Right cardiac atrium (tissue), 5 donors: ENCODE measurements around the gene KRTAP10-6. TPM values are rescaled to one million over a fixed set of nuclear protein-coding genes. Genes with fewer than 3 reads are reported as not detected.
"Not testable (repeated sequence)": the region's sequence is repeated elsewhere in the genome, so short reads cannot be mapped to it uniquely, and the experiment has no call there.

Source experiments
- ATAC-seq, 2 donors: fragments of 200-7000 bp; cut with Tn5 transposase; one replicate each; pipeline versions ENCODE4 v1.8.0 to v1.9.1; 2020; ENCODE audit warnings: moderate library complexity in 2 of 2, mild to moderate bottlenecking in 1 of 2
- DNase-seq, 3 donors: peaks; one replicate each; pipeline ENCODE4 v3.0.0-alpha.2; 2020
- H3K27ac ChIP-seq: one replicate; pipeline ENCODE4 v1.5.1; 2013; ENCODE audit warnings: mild to moderate bottlenecking, low read length, control low read depth, moderate library complexity
- H3K27me3 ChIP-seq: one replicate; pipeline ENCODE4 v1.6.1; 2013; ENCODE audit not compliant: control insufficient read depth, insufficient read depth
- H3K4me1 ChIP-seq: one replicate; pipeline ENCODE4 v1.6.1; 2013; ENCODE audit warnings: low read length; ENCODE audit not compliant: control insufficient read depth, insufficient read depth
- H3K4me3 ChIP-seq: one replicate; pipeline ENCODE4 v1.5.1; 2013; ENCODE audit warnings: low read length, control low read depth
- H3K9me3 ChIP-seq: one replicate; pipeline ENCODE4 v1.6.1; 2013; ENCODE audit warnings: low read length; ENCODE audit not compliant: control insufficient read depth
- WGBS: extraction: QIAGEN DNeasy Blood & Tissue Kit; methylation state at CpG from one replicate; pipeline ENCODE4 v1.1.7; 2013; 5-methylcytosine and 5-hydroxymethylcytosine counted together
- intact Hi-C, 4 donors: fragments of 100-400 bp; cut with DNase I; formaldehyde crosslinking; loops; one replicate each; pipeline versions ENCODE4 v1.11.0 to v1.14.0; 2022 to 2023
- polyA plus RNA-seq: library from polyadenylated mRNA; stranded (reverse); fragments of 200-250 nt; gene quantifications from one replicate; pipeline ENCODE4 v1.2.3, GENCODE V29; 2013
- total RNA-seq, 4 donors: library from RNA; stranded (reverse); fragmentation: NEBNext Ultra II Directional; extraction: Animal tissue kit (Norgen Biotek cat#: 25700); gene quantifications; one replicate each; pipeline ENCODE4 v1.2.1, GENCODE V29; 2021
- donor health status: healthy with polysubstance abuse.
- donor health status: DM: no; HTN: yes; CAD: no.
- donor health status: DM: no; HTN: no; CAD: no.
- donor health status: DM: no; HTN: yes; CAD: no; lungs with severe emphysema.
- donor health status: DM: yes; HTN: yes; CAD: no.

The KRTAP10-6 gene
- total and polyA plus RNA-seq, 5 donors, result not detected

- no peak overlapping the region for H3K4me3 ChIP-seq
- H3K4me1 ChIP-seq, result no peaks in the 10 kb centered on the region
- no peaks in the 10 kb centered on the region for H3K9me3 ChIP-seq
- ATAC-seq (peak in 1 of 2 donors; percentile 36), DNase-seq (peak in 1 of 3 donors; percentile 31)
- no peak overlapping the region for H3K27ac ChIP-seq
- WGBS, result 38% methylated on average over 21 of the region's 21 CpGs
- no peaks in the 10 kb centered on the region for H3K27me3 ChIP-seq
- intact Hi-C loops, result no loop called here
These were observed 17.6 kb downstream of the KRTAP10-6 start for GRCh38 chr21:44574457-44575306.

GRCh38 chr21:44573630-44574456 is 18.5 kb downstream of the KRTAP10-6 start, which contains the start of gene KRTAP10-4:
Gene KRTAP10-4 (plus strand): TSS chr21:44573729. CDS start chr21:44573759, 30 bp downstream.
- peak in 1 of 3 donors; percentile 50 for DNase-seq
- H3K9me3 ChIP-seq, H3K4me3 ChIP-seq, ATAC-seq, H3K4me1 ChIP-seq, intact Hi-C loops, H3K27me3 ChIP-seq, H3K27ac ChIP-seq: not testable (repeated sequence)
- WGBS, result 65% methylated on average over 22 of the region's 25 CpGs

GRCh38 chr21:44572959-44573583 is 19.2 kb downstream of the KRTAP10-6 start:
- no peak for DNase-seq
- ATAC-seq, result peak in 1 of 2 donors; percentile 38
- H3K27me3 ChIP-seq, result no peaks in the 10 kb centered on the region
- WGBS, result 82% methylated on average over 15 of the region's 15 CpGs
- no peak overlapping the region for H3K4me3 ChIP-seq
- H3K4me1 ChIP-seq, result no peaks in the 10 kb centered on the region
- H3K27ac ChIP-seq, result no peak overlapping the region
- H3K9me3 ChIP-seq, result no peaks in the 10 kb centered on the region
- intact Hi-C loops, result no loop called here

- DNase-seq, result no peak
- Histone ChIP-seq H3K4me1 (no peaks in the 10 kb centered on the region), H3K27me3 (no peaks in the 10 kb centered on the region), H3K4me3 (no peak overlapping the region), H3K27ac (no peak overlapping the region), H3K9me3 (no peaks in the 10 kb centered on the region)
- ATAC-seq, result no peak
- WGBS, result 92% methylated on average over 40 of the region's 40 CpGs
- intact Hi-C loops, result no loop called here
These were observed 20.2 kb downstream of the KRTAP10-6 start for GRCh38 chr21:44571844-44572782.

GRCh38 chr21:44571296-44571695 is 21.0 kb downstream of the KRTAP10-6 start:
- no peaks in the 10 kb centered on the region for H3K9me3 ChIP-seq
- 63% methylated on average over 4 of the region's 4 CpGs for WGBS
- no peaks in the 10 kb centered on the region for H3K4me1 ChIP-seq
- intact Hi-C loops, result no loop called here
- no peak for DNase-seq
- ATAC-seq, result no peak
- no peak overlapping the region for H3K4me3 ChIP-seq
- no peaks in the 10 kb centered on the region for H3K27me3 ChIP-seq
- no peak overlapping the region for H3K27ac ChIP-seq

- Histone ChIP-seq H3K4me3 (no peak overlapping the region), H3K9me3 (no peaks in the 10 kb centered on the region), H3K27me3 (no peaks in the 10 kb centered on the region), H3K27ac (no peak overlapping the region), H3K4me1 (no peaks in the 10 kb centered on the region)
- 82% methylated on average over 12 of the region's 12 CpGs for WGBS
- intact Hi-C loops, result no loop called here
- DNase-seq, result no peak
- no peak for ATAC-seq
These were observed 22.3 kb downstream of the KRTAP10-6 start for GRCh38 chr21:44569861-44570517.

GRCh38 chr21:44568667-44569556 is 23.4 kb downstream of the KRTAP10-6 start:
- no peak overlapping the region for H3K27ac ChIP-seq
- ATAC-seq (no peak), DNase-seq (no peak)
- H3K4me1 ChIP-seq, result no peaks in the 10 kb centered on the region
- 76% methylated on average over 27 of the region's 27 CpGs for WGBS
- intact Hi-C loops, result no loop called here
- no peaks in the 10 kb centered on the region for H3K27me3 ChIP-seq
- no peak overlapping the region for H3K4me3 ChIP-seq
- no peaks in the 10 kb centered on the region for H3K9me3 ChIP-seq

GRCh38 chr21:44568261-44568660 is 24.0 kb downstream of the KRTAP10-6 start:
- Histone ChIP-seq H3K9me3 (no peaks in the 10 kb centered on the region), H3K27me3 (no peaks in the 10 kb centered on the region), H3K4me1 (no peaks in the 10 kb centered on the region), H3K27ac (no peak overlapping the region), H3K4me3 (no peak overlapping the region)
- ATAC-seq, result peak in 1 of 2 donors; percentile 12
- intact Hi-C loops, result no loop called here
- no peak for DNase-seq
- WGBS, result 72% methylated on average over 12 of the region's 12 CpGs

- no peak overlapping the region for H3K27ac ChIP-seq
- intact Hi-C loops, result no loop called here
- H3K4me3 ChIP-seq, result no peak overlapping the region
- ATAC-seq (peak in 1 of 2 donors; percentile 11), DNase-seq (peak in 1 of 3 donors; percentile 48)
- 90% methylated on average over 18 of the region's 18 CpGs for WGBS
- H3K9me3 ChIP-seq, result no peaks in the 10 kb centered on the region
- no peaks in the 10 kb centered on the region for H3K27me3 ChIP-seq
- H3K4me1 ChIP-seq, result no peaks in the 10 kb centered on the region
These were observed 24.7 kb downstream of the KRTAP10-6 start for GRCh38 chr21:44567481-44568171.
